Measurements from ENCODE around the gene RNF40.
"Not testable (repeated sequence)": the region's sequence is repeated elsewhere in the genome, so short reads cannot be mapped to it uniquely, and the experiment has no call there.

RNF40 gene

GRCh38 chr16:30797670-30798309 lies 35.7 kb downstream of the RNF40 start:
- H3K27ac ChIP-seq: no peak overlapping the region
- H3K9ac ChIP-seq (ENCODE audit: insufficient read length): no peak overlapping the region
- DNase-seq (ENCODE audit: low read depth, low spot score): no peak
- no peak for TF ChIP-seq POLR2AphosphoS5 (IDR thresholded peaks at IDR 0.05; ENCODE audit: borderline replicate concordance, low read depth, low read length)
- TF ChIP-seq EZH2 (IDR thresholded peaks at IDR 0.05): no peak
- TF ChIP-seq FOXP2 (optimal IDR thresholded peaks at IDR 0.05; ENCODE audit: control extremely low read depth, extremely low read length, insufficient read depth): no peak
- no peaks in the 10 kb centered on the region for H3K36me3 ChIP-seq (ENCODE audit: insufficient read depth, low read length)
- no peaks in the 10 kb centered on the region for H3K9me3 ChIP-seq (ENCODE audit: low read depth, low read length)
- no peak overlapping the region for H3K4me3 ChIP-seq

GRCh38 chr16:30802936-30803335 lies 40.8 kb downstream of the RNF40 start:
- H3K36me3 ChIP-seq (ENCODE audit: insufficient read depth, low read length): no peaks in the 10 kb centered on the region
- H3K4me3 ChIP-seq: no peak overlapping the region
- TF ChIP-seq POLR2AphosphoS5 (IDR thresholded peaks at IDR 0.05; ENCODE audit: borderline replicate concordance, low read depth, low read length) (no peak), EZH2 (IDR thresholded peaks at IDR 0.05) (no peak), FOXP2 (optimal IDR thresholded peaks at IDR 0.05; ENCODE audit: control extremely low read depth, extremely low read length, insufficient read depth) (no peak)
- H3K9me3 ChIP-seq (ENCODE audit: low read depth, low read length): no peaks in the 10 kb centered on the region
- DNase-seq (ENCODE audit: low read depth, low spot score): no peak
- no peak overlapping the region for H3K9ac ChIP-seq (ENCODE audit: insufficient read length)
- H3K27ac ChIP-seq: no peak overlapping the region

GRCh38 chr16:30805056-30805369 lies 42.9 kb downstream of the RNF40 start:
- no peak for DNase-seq (ENCODE audit: low read depth, low spot score)
- TF ChIP-seq POLR2AphosphoS5 (IDR thresholded peaks at IDR 0.05; ENCODE audit: borderline replicate concordance, low read depth, low read length): no peak
- TF ChIP-seq EZH2 (IDR thresholded peaks at IDR 0.05): no peak
- TF ChIP-seq FOXP2 (optimal IDR thresholded peaks at IDR 0.05; ENCODE audit: control extremely low read depth, extremely low read length, insufficient read depth): no peak
- Histone ChIP-seq H3K9me3 (ENCODE audit: low read depth, low read length) (no peaks in the 10 kb centered on the region), H3K9ac (ENCODE audit: insufficient read length) (no peak overlapping the region), H3K4me3 (no peak overlapping the region), H3K27ac (no peak overlapping the region), H3K36me3 (ENCODE audit: insufficient read depth, low read length) (no peaks in the 10 kb centered on the region)

- H3K9me3 ChIP-seq (ENCODE audit: low read depth, low read length): no peaks in the 10 kb centered on the region
- peak; percentile 65; the same call in 1 of the 2 replicates for TF ChIP-seq POLR2AphosphoS5 (IDR thresholded peaks at IDR 0.05; ENCODE audit: borderline replicate concordance, low read depth, low read length)
- no peak for TF ChIP-seq EZH2 (IDR thresholded peaks at IDR 0.05)
- no peak for TF ChIP-seq FOXP2 (optimal IDR thresholded peaks at IDR 0.05; ENCODE audit: control extremely low read depth, extremely low read length, insufficient read depth)
These were observed 43.4 kb downstream of the RNF40 start for GRCh38 chr16:30805370-30806169.

GRCh38 chr16:30808146-30808545 lies 46.0 kb downstream of the RNF40 start:
- no peak for DNase-seq (ENCODE audit: low read depth, low spot score)
- H3K36me3 ChIP-seq (ENCODE audit: insufficient read depth, low read length): no peaks in the 10 kb centered on the region
- no peak for TF ChIP-seq POLR2AphosphoS5 (IDR thresholded peaks at IDR 0.05; ENCODE audit: borderline replicate concordance, low read depth, low read length)
- TF ChIP-seq EZH2 (IDR thresholded peaks at IDR 0.05): no peak
- TF ChIP-seq FOXP2 (optimal IDR thresholded peaks at IDR 0.05; ENCODE audit: control extremely low read depth, extremely low read length, insufficient read depth): no peak

More at GRCh38 chr16:30805370-30806169, 43.4 kb downstream of the RNF40 start:
- Histone ChIP-seq H3K27ac (no peak overlapping the region), H3K9ac (ENCODE audit: insufficient read length) (no peak overlapping the region), H3K4me3 (no peak overlapping the region), H3K36me3 (ENCODE audit: insufficient read depth, low read length) (no peaks in the 10 kb centered on the region)
- no peak for DNase-seq (ENCODE audit: low read depth, low spot score)

GRCh38 chr16:30808890-30809426 lies 46.8 kb downstream of the RNF40 start:
- not testable (repeated sequence) for H3K4me3 ChIP-seq; H3K9ac ChIP-seq (ENCODE audit: insufficient read length); H3K9me3 ChIP-seq (ENCODE audit: low read depth, low read length); DNase-seq (ENCODE audit: low read depth, low spot score); H3K27ac ChIP-seq; H3K36me3 ChIP-seq (ENCODE audit: insufficient read depth, low read length)

More at GRCh38 chr16:30808146-30808545, 46.0 kb downstream of the RNF40 start:
- no peak overlapping the region for H3K4me3 ChIP-seq
- H3K9ac ChIP-seq (ENCODE audit: insufficient read length): no peak overlapping the region
- no peak overlapping the region for H3K27ac ChIP-seq
- no peaks in the 10 kb centered on the region for H3K9me3 ChIP-seq (ENCODE audit: low read depth, low read length)

- H3K36me3 ChIP-seq (ENCODE audit: insufficient read depth, low read length); H3K4me3 ChIP-seq; DNase-seq (ENCODE audit: low read depth, low spot score); H3K9me3 ChIP-seq (ENCODE audit: low read depth, low read length); H3K27ac ChIP-seq; H3K9ac ChIP-seq (ENCODE audit: insufficient read length): not testable (repeated sequence)
These were observed 47.6 kb downstream of the RNF40 start for GRCh38 chr16:30809675-30810074.

GRCh38 chr16:30813821-30814189 lies 51.7 kb downstream of the RNF40 start:
- Histone ChIP-seq H3K36me3 (ENCODE audit: insufficient read depth, low read length) (no peaks in the 10 kb centered on the region), H3K27ac (peak overlapping the region; percentile 2; the same call in 1 of the 2 replicates), H3K9ac (ENCODE audit: insufficient read length) (peak overlapping the region; percentile 70), H3K9me3 (ENCODE audit: low read depth, low read length) (no peaks in the 10 kb centered on the region), H3K4me3 (peak overlapping the region; percentile 74)
- TF ChIP-seq EZH2 (IDR thresholded peaks at IDR 0.05): no peak
- TF ChIP-seq FOXP2 (optimal IDR thresholded peaks at IDR 0.05; ENCODE audit: control extremely low read depth, extremely low read length, insufficient read depth): no peak
- TF ChIP-seq POLR2AphosphoS5 (IDR thresholded peaks at IDR 0.05; ENCODE audit: borderline replicate concordance, low read depth, low read length): no peak
- no peak for DNase-seq (ENCODE audit: low read depth, low spot score)

Data from SK-N-MC (cell line).